ENCODE data around the gene ABCG4. TPM values are rescaled to one million over a fixed set of nuclear protein-coding genes. Genes with fewer than 3 reads are reported as not detected.

The ABCG4 gene
- total RNA-seq, 1 donor from 2014 or later: 0.15 TPM

DNA sequence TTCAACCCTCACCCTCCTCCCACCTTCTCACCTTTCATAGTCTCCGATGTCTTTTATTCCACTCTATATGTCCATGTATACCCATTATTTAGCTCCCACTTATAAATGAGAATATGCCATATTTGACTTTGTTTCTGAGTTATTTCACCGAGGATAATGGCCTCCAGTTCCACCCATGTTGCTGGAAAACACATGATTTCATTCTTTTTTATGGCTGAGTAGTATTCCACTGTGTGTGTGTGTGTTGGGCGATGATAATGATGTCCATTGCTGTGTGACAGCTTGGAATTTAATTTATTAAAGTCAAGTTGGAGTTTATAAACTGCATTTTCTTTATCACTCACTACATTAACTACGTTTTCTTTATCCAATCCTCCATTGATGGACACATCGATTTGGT is 30.6 kb upstream of the ABCG4 start:
- Histone ChIP-seq H3K27ac (no peak overlapping the region), H3K36me3 (peaks cover 37% of the 10 kb centered on the region), H3K4me3 (no peak overlapping the region), H3K9me3 (no peaks in the 10 kb centered on the region), H3K27me3 (ENCODE audit: low read depth) (no peaks in the 10 kb centered on the region), H3K4me1 (peaks cover 16% of the 10 kb centered on the region)
- intact Hi-C loops (cut with DNase I): no loop called here
- no peak for ATAC-seq
- no peak for DNase-seq
- TF ChIP-seq, protein P1, sequence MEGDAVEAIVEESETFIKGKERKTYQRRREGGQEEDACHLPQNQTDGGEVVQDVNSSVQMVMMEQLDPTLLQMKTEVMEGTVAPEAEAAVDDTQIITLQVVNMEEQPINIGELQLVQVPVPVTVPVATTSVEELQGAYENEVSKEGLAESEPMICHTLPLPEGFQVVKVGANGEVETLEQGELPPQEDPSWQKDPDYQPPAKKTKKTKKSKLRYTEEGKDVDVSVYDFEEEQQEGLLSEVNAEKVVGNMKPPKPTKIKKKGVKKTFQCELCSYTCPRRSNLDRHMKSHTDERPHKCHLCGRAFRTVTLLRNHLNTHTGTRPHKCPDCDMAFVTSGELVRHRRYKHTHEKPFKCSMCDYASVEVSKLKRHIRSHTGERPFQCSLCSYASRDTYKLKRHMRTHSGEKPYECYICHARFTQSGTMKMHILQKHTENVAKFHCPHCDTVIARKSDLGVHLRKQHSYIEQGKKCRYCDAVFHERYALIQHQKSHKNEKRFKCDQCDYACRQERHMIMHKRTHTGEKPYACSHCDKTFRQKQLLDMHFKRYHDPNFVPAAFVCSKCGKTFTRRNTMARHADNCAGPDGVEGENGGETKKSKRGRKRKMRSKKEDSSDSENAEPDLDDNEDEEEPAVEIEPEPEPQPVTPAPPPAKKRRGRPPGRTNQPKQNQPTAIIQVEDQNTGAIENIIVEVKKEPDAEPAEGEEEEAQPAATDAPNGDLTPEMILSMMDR (IDR thresholded peaks at IDR 0.05): no peak

DNA sequence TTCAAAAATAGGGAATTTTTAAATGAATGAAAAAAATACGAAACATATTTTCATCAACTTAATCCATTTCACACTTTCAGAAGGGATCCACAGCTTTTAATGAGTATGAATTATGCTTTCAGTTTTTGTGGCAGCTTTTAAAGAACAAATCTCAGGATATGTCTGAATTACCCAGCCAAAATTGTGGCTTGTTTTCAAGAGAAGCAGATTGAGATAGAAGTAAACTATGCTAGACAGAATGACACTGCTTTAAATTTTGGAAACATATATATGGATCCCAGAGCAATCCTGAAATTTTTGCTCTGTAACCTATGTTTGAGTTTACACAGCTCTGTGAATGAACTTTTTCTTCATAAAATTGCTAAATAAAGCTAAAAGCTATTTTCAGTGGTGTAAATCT is 29.9 kb upstream of the ABCG4 start:
- no peak for DNase-seq
- H3K9me3 ChIP-seq: no peaks in the 10 kb centered on the region
- H3K36me3 ChIP-seq: peaks cover 34% of the 10 kb centered on the region
- TF ChIP-seq, protein P1 (IDR thresholded peaks at IDR 0.05): no peak
- no peaks in the 10 kb centered on the region for H3K27me3 ChIP-seq (ENCODE audit: low read depth)
- ATAC-seq: no peak
- H3K27ac ChIP-seq: no peak overlapping the region
- intact Hi-C loops (cut with DNase I): no loop called here
- H3K4me3 ChIP-seq: no peak overlapping the region
- peaks cover 16% of the 10 kb centered on the region for H3K4me1 ChIP-seq

DNA sequence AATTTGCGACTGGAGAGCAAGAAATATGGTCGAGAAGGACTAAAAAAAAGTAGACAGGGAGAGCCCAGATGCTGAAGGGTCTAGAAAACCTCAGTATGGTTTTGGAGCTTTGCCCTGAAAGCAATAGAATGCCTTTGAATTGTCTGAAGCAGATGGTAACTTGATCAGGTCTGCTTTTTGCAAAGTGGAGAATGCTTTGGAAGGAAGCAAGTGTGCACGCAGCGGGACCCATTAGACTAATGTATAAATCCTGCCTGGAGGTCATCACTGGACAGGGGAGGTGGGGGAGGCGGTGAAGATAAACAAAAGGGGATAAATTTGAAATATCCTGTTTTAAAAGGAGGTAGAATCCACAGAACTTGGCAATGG is 28.2 kb upstream of the ABCG4 start:
- H3K4me3 ChIP-seq: peak overlapping the region; percentile 93
- no peak for ATAC-seq
- peaks cover 16% of the 10 kb centered on the region for H3K4me1 ChIP-seq
- peaks cover 31% of the 10 kb centered on the region for H3K36me3 ChIP-seq
- no peaks in the 10 kb centered on the region for H3K27me3 ChIP-seq (ENCODE audit: low read depth)
- peak overlapping the region; percentile 83 for H3K27ac ChIP-seq
- intact Hi-C loops (cut with DNase I): no loop called here
- TF ChIP-seq, protein P1 (IDR thresholded peaks at IDR 0.05): no peak
- DNase-seq: no peak
- H3K9me3 ChIP-seq: no peaks in the 10 kb centered on the region

DNA sequence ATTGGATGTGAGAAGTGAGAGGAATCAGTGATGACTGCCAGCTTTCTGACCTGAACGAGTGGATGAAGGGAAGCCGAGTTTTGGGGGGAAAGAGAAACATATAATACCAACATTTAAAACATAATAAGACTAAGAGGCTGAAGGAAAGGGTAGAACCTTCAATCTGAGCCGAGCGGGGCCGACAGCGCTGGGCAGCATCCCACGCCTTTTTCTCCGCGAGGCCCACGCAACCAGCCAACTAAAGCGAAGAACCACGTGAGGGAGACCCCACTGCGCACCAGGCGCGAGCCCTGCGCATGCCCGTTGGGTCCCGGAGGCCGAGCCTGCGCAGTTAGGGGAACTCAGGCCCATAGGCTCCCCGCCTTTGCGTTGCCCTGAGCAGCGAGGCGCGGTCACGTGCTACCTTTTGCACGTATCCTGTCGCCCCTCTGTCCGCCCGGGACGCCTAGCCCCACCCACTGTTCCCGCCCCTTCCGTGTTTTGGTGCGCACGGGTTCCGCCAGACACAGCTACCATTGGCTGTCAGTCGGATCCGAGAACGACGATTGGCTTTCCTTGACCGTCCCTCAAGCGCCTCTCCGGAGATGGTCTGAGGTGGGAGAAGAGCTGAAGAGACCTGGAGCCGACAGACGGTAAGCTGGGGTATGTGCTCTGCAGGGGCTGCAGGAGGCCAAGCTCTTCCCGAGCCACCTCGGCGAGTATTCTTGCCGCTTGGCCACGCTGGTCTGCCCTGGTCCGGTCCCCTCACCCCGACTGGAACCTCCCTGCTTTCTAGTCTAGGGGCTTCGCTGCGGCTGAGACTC is 27.6 kb upstream of the ABCG4 start, which contains the start of gene HINFP:
HINFP (plus strand) TSS at position 573 of the 803 bp plus-strand sequence. CDS start 5,365 bp downstream, outside the sequence.
- H3K4me3 ChIP-seq: peak within 1 kb of the TSS; percentile 93
- ATAC-seq: peak; percentile 100
- DNase-seq: peak; percentile 100
- intact Hi-C loops (cut with DNase I): no loop called here
- peak within 1 kb of the TSS; percentile 83 for H3K27ac ChIP-seq
- H3K4me1 ChIP-seq: peaks cover 16% of the 10 kb centered on the region
- TF ChIP-seq, protein P1 (IDR thresholded peaks at IDR 0.05): no peak
- no peaks in the 10 kb centered on the region for H3K9me3 ChIP-seq
- H3K36me3 ChIP-seq: peaks cover 26% of the 10 kb centered on the region
- no peaks in the 10 kb centered on the region for H3K27me3 ChIP-seq (ENCODE audit: low read depth)

DNA sequence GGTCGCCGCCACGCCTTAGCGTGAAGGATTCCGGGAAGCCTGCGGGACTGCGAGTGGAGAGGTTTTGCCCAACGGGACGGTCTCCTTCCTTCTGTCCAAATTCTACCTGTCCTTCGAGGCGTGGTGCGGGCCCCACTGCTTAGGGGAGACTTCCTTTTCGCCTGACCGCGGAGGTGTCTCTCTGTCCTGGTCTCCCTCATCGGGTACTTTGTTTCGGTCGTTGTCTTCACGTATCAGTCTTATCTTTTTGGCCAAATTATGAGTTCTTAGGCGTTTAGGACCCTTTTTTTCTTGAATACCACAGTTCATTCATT is 27.1 kb upstream of the ABCG4 start:
- Histone ChIP-seq H3K4me3 (peak overlapping the region; percentile 93), H3K27ac (peak overlapping the region; percentile 80), H3K36me3 (peaks cover 27% of the 10 kb centered on the region), H3K4me1 (peaks cover 16% of the 10 kb centered on the region), H3K27me3 (ENCODE audit: low read depth) (no peaks in the 10 kb centered on the region), H3K9me3 (no peaks in the 10 kb centered on the region)
- no peak for ATAC-seq
- TF ChIP-seq, protein P1 (IDR thresholded peaks at IDR 0.05): no peak
- intact Hi-C loops (cut with DNase I): no loop called here
- DNase-seq: no peak

Data from lower lobe of right lung (tissue), 2 donors.